GM13976 (cell line): ENCODE data around the gene EMD.
"Not testable (repeated sequence)": the region's sequence is repeated elsewhere in the genome, so short reads cannot be mapped to it uniquely, and the experiment has no call there.

Experiments used
- DNase-seq: peaks from one replicate; pipeline ENCODE4 v3.0.0; 2012; ENCODE audit warnings: low spot score
- CTCF ChIP-seq: IDR thresholded peaks from 2 replicates; pipeline ENCODE4 v1.5.1; 2012; ENCODE audit warnings: borderline replicate concordance, mild to moderate bottlenecking; ENCODE audit not compliant: insufficient read depth; ENCODE audit errors: extremely low read depth, missing control alignments, control extremely low read depth
- in situ Hi-C: fragments of 300-500 bp; cut with MboI; formaldehyde crosslinking; loops from one replicate; pipeline ENCODE4 v1.12.0; 2022; ENCODE audit warnings: low sequenced_read_pairs, mixed read lengths, inconsistent platforms; ENCODE audit not compliant: unreplicated experiment

EMD gene

GRCh38 chrX:154378799-154379568 lies at the start of gene EMD:
EMD (plus strand) TSS chrX:154379295; CDS start chrX:154379485, 190 bp downstream.
- TF ChIP-seq CTCF = no peak
- DNase-seq = peak; percentile 90
- in situ Hi-C loops = no loop called here

DNA sequence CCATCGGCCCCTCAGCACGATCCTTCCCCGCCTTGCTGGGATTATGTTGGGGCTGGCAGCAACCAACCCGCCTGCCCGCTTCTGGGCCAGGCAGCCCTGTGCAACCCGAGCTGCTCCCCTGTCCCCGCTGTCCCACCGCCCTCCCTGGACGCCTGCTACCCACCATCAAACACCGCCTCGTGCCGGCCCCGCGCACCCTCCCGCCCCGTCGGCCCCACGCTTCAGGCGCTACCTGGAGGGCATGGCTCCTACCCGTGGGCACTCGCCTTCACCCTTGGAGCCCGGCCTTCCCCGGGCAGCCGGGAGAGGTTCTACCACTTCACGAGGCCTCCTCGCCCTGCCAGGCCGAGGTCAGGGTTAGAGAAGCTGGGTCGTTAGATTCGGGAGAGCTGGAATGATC lies 46.5 kb upstream of the EMD start:
- in situ Hi-C loops = no loop called here

DNA sequence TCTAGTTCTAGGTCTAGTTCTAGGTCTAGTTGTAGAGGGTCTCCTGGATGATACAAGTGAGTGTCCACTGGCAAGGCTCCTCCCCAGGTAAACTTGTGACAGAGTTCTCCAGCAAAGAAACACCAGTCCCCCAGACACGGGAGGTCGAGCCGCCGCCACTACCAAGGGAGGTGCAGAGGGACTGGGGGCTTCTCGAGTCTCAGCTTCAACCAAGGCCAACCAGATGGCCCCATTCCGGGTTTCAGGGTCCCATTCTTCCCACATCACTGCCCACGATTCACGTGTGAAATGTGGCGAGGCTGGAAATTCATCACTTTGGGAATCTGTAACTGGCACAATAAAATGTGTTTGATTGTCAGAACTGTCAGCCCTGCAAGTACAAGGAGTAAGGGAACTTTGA lies 46.0 kb upstream of the EMD start:
- TF ChIP-seq CTCF = no peak
- DNase-seq = no peak
- in situ Hi-C loops = no loop called here

More for the DNA sequence above, 46.5 kb upstream of the EMD start:
- DNase-seq = no peak
- no peak for TF ChIP-seq CTCF

GRCh38 chrX:154333837-154334271 lies 45.2 kb upstream of the EMD start:
- in situ Hi-C loops = no loop called here
- TF ChIP-seq CTCF = no peak
- DNase-seq = no peak

- no peak for TF ChIP-seq CTCF
- no peak for DNase-seq
- in situ Hi-C loops = no loop called here
Measured at GRCh38 chrX:154334496-154334895, 44.6 kb upstream of the EMD start.

GRCh38 chrX:154341399-154342298 lies 37.4 kb upstream of the EMD start:
- DNase-seq, in situ Hi-C loops: not testable (repeated sequence)

- in situ Hi-C loops, DNase-seq: not testable (repeated sequence)
Measured at GRCh38 chrX:154343063-154343462, 36.0 kb upstream of the EMD start.

- in situ Hi-C loops, DNase-seq: not testable (repeated sequence)
Measured at GRCh38 chrX:154343620-154344019, 35.5 kb upstream of the EMD start.
